ENCODE measurements around the gene KSR1. TPM values are rescaled to one million over a fixed set of nuclear protein-coding genes. Genes with fewer than 3 reads are reported as not detected.

Gene KSR1
- total and polyA plus RNA-seq, 9 of the 15 experiments (the other 6 are each of a cell fraction or from before 2014, with no cell fraction given): 1.4 to 51.7 (median 18.4) TPM

- 0 out of 2 replicates have a peak, but pooled peaks have one; percentile 16 for TF ChIP-seq E2F1 (CRISPR knock-in tag; IDR thresholded peaks at IDR 0.05)
- TF ChIP-seq ATF1 (CRISPR knock-in tag; IDR thresholded peaks at IDR 0.05): no peak
- TF ChIP-seq ATF1 (tag; IDR thresholded peaks at IDR 0.05): peak; percentile 63
- TF ChIP-seq OTX1 (CRISPR knock-in tag; IDR thresholded peaks at IDR 0.05): 0 out of 2 replicates have a peak, but pooled peaks have one; percentile 61
- peak; percentile 84 for TF ChIP-seq ELF1 (tag; IDR thresholded peaks at IDR 0.05)
- no peak for TF ChIP-seq HDAC8 (tag; IDR thresholded peaks at IDR 0.05)
- TF ChIP-seq ARID1B (IDR thresholded peaks at IDR 0.05): peak; percentile 97
- peak; percentile 55 for TF ChIP-seq TAF9B (IDR thresholded peaks at IDR 0.05; ENCODE audit: partially characterized antibody)
- peak; percentile 96 for TF ChIP-seq CBX1 (IDR thresholded peaks at IDR 0.05; ENCODE audit: low read depth)
- TF ChIP-seq DMBX1 (CRISPR knock-in tag; IDR thresholded peaks at IDR 0.05; ENCODE audit: borderline replicate concordance): no peak; the same call in 1 of the 2 replicates
- TF ChIP-seq BHLHE40 (IDR thresholded peaks at IDR 0.05; ENCODE audit: low read length): peak; percentile 58
- no peak for TF ChIP-seq ZSCAN29 (IDR thresholded peaks at IDR 0.05)
- TF ChIP-seq TCF15 (CRISPR knock-in tag; IDR thresholded peaks at IDR 0.05): no peak
- peak; percentile 83; the same call in 1 of the 2 replicates for TF ChIP-seq MYNN (IDR thresholded peaks at IDR 0.05)
- TF ChIP-seq MYNN (CRISPR knock-in tag; IDR thresholded peaks at IDR 0.05): no peak
- no peak for TF ChIP-seq WHSC1 (IDR thresholded peaks at IDR 0.05; ENCODE audit: low read length)
- peak; percentile 60; the same call in 1 of the 2 replicates for TF ChIP-seq MYC (IDR thresholded peaks at IDR 0.05; ENCODE audit: low read depth, low read length)
- TF ChIP-seq MYC (CRISPR knock-in tag; IDR thresholded peaks at IDR 0.05; ENCODE audit: borderline replicate concordance, low read depth): no peak
- peak; percentile 85 for TF ChIP-seq SMAD3 (CRISPR knock-in tag; conservative IDR thresholded peaks at IDR 0.05)
- TF ChIP-seq MLLT1 (IDR thresholded peaks at IDR 0.05): 0 out of 4 replicates have a peak, but pooled peaks of 1 of the 2 experiments have one; percentile 33
- peak; percentile 100 for TF ChIP-seq BCOR (IDR thresholded peaks at IDR 0.05)
- peak; percentile 96 for TF ChIP-seq NCOR1 (IDR thresholded peaks at IDR 0.05)
- peak; percentile 40 to 43; a peak in 1 of 4 replicates for TF ChIP-seq FOXK2 (conservative IDR thresholded peaks at IDR 0.05 in 1 of 2, IDR thresholded peaks at IDR 0.05 in 1 of 2; ENCODE audit: low read depth in 2 of 2)
- TF ChIP-seq NEUROD1 (IDR thresholded peaks at IDR 0.05; ENCODE audit: borderline replicate concordance, low read depth, low read length, partially characterized antibody): peak; percentile 79
- TF ChIP-seq MBD2 (IDR thresholded peaks at IDR 0.05; ENCODE audit: borderline replicate concordance, low read depth): no peak
- TF ChIP-seq TGIF2 (CRISPR knock-in tag; IDR thresholded peaks at IDR 0.05): no peak
- peak; percentile 55; the same call in 1 of the 2 replicates for TF ChIP-seq ZNF175 (CRISPR knock-in tag; IDR thresholded peaks at IDR 0.05; ENCODE audit: low read depth)
- peak; percentile 80 for TF ChIP-seq ELF4 (CRISPR knock-in tag; IDR thresholded peaks at IDR 0.05)
- TF ChIP-seq HDAC2 (IDR thresholded peaks at IDR 0.05): peak; percentile 96
- no peak for TF ChIP-seq CHCHD3 (CRISPR knock-in tag; IDR thresholded peaks at IDR 0.05)
Measured at GRCh38 chr17:27473748-27474609, 17.7 kb downstream of the KSR1 start (continued).
